AG09319 (cell line): ENCODE data around the gene SRSF8.
"Not testable (repeated sequence)": the region's sequence is repeated elsewhere in the genome, so short reads cannot be mapped to it uniquely, and the experiment has no call there.

Experiments
- DNase-seq: peaks from one replicate; pipeline ENCODE4 v3.0.0-alpha.2; 2010; ENCODE audit warnings: low read depth; ENCODE audit errors: extremely low read depth
- CTCF ChIP-seq: IDR thresholded peaks from 2 replicates; pipeline ENCODE4 v1.5.1; 2011; ENCODE audit warnings: low read depth, mild to moderate bottlenecking, inconsistent platforms, low read length, moderate library complexity

The SRSF8 gene

GRCh38 chr11:95066716-95067038, at the start of gene SRSF8:
TSS of gene SRSF8 (plus strand) at chr11:95066919. CDS start at chr11:95067227, 308 bp downstream.
- no peak for TF ChIP-seq CTCF
- DNase-seq = no peak

GRCh38 chr11:95021468-95021867, 45.3 kb upstream of the SRSF8 start:
- DNase-seq = not testable (repeated sequence)

GRCh38 chr11:95024958-95025357, 41.8 kb upstream of the SRSF8 start, which contains the start of gene KDM4E:
TSS of gene KDM4E (plus strand) at chr11:95025258. CDS start at chr11:95025558, 300 bp downstream.
- TF ChIP-seq CTCF = no peak
- no peak for DNase-seq

- not testable (repeated sequence) for DNase-seq
These were observed 41.1 kb upstream of the SRSF8 start for GRCh38 chr11:95025594-95025993.

- no peak for DNase-seq
- no peak for TF ChIP-seq CTCF
These were observed 38.4 kb upstream of the SRSF8 start for GRCh38 chr11:95028357-95028756.

GRCh38 chr11:95033051-95033450, 33.7 kb upstream of the SRSF8 start:
- TF ChIP-seq CTCF = no peak
- DNase-seq = no peak

- DNase-seq = no peak
- no peak for TF ChIP-seq CTCF
These were observed 31.4 kb upstream of the SRSF8 start for GRCh38 chr11:95035316-95035715.

- DNase-seq = not testable (repeated sequence)
These were observed 29.2 kb upstream of the SRSF8 start for GRCh38 chr11:95037356-95038035.

- DNase-seq = no peak
- TF ChIP-seq CTCF = no peak
These were observed 24.5 kb upstream of the SRSF8 start for GRCh38 chr11:95042239-95042638.
